Stimulated activated naive CD8-positive, alpha-beta T cell treated with anti-CD3 and anti-CD28 coated beads, Interleukin-15, amount 100 ng/mL, for 72 hours (primary cell): ENCODE measurements around the gene EXPH5.

Experiments used
- ATAC-seq: fragments of 150-1000 bp; cut with Tn5 transposase; 2 replicates; pipeline ENCODE4 v1.10.0; 2021; ENCODE audit warnings: mild to moderate bottlenecking, moderate library complexity
- DNase-seq, 2 donors: peaks; one replicate each; pipeline ENCODE4 v3.0.0; 2021 to 2022
- H3K27ac Mint-ChIP-seq, 2 donors: one replicate each; pipeline ENCODE4 v1.8.0; 2022; ENCODE audit warnings: mild to moderate bottlenecking in 2 of 2, mixed read lengths in 2 of 2, moderate library complexity in 2 of 2
- H3K27me3 Mint-ChIP-seq: one replicate; pipeline ENCODE4 v1.8.0; 2022; ENCODE audit warnings: mixed read lengths
- H3K4me1 Mint-ChIP-seq: one replicate; pipeline ENCODE4 v1.8.0; 2022; ENCODE audit warnings: mild to moderate bottlenecking, mixed read lengths
- H3K4me3 Mint-ChIP-seq, 2 donors: one replicate each; pipeline ENCODE4 v1.8.0; 2022; ENCODE audit warnings: mild to moderate bottlenecking in 2 of 2, mixed read lengths in 2 of 2, moderate library complexity in 1 of 2
- H3K9me3 Mint-ChIP-seq, 2 donors: one replicate each; pipeline ENCODE4 v1.8.0; 2022; ENCODE audit warnings: mixed read lengths in 2 of 2

The EXPH5 gene

GRCh38 chr11:108556019-108556418 is 37.5 kb downstream of the EXPH5 start:
- Mint-ChIP-seq H3K4me3 (no peak overlapping the region), H3K27me3 (no peaks in the 10 kb centered on the region), H3K9me3 (no peaks in the 10 kb centered on the region), H3K4me1 (peaks cover 18% of the 10 kb centered on the region), H3K27ac (no peak overlapping the region)
- DNase-seq: no peak
- ATAC-seq: no peak

- Mint-ChIP-seq H3K27me3 (no peaks in the 10 kb centered on the region), H3K4me1 (no peaks in the 10 kb centered on the region), H3K9me3 (no peaks in the 10 kb centered on the region), H3K4me3 (no peak overlapping the region), H3K27ac (no peak overlapping the region)
- DNase-seq: no peak
- ATAC-seq: no peak
Measured at GRCh38 chr11:108551651-108552462, 41.7 kb downstream of the EXPH5 start.

GRCh38 chr11:108549319-108549885 is 44.2 kb downstream of the EXPH5 start:
- no peak overlapping the region for H3K27ac Mint-ChIP-seq

DNA sequence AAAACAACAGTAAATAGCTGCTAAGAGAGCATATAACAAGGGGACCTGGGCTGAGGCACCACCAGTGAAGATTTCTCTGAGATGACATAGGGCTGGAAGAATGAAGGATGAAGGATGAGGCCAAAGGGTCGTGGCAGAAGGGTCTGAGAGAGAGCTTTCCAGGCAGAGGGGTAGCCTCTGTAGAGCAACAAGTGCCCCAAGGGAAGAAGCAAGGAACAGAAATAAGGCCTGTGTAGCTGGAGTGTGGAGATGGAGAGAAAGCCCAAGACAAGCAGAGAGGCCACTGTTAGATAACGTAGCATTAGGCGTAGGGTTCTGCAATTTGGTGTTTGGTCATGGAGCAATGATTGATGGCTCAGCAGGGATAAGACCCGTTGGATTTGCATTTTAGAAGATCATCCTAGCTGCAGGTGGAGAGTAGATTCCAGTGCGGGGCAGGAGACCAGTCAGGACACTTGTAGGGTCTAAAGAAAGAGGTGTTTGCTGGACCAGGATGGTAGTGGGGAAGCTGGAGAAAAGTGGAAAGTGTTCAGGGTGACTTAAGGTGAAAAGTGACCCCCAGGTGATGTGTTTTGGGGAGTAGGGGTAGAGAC is 47.6 kb downstream of the EXPH5 start:
- Mint-ChIP-seq H3K27me3 (no peaks in the 10 kb centered on the region), H3K4me1 (no peaks in the 10 kb centered on the region), H3K4me3 (no peak overlapping the region), H3K27ac (no peak overlapping the region), H3K9me3 (no peaks in the 10 kb centered on the region)
- ATAC-seq: no peak
- DNase-seq: no peak

More at GRCh38 chr11:108549319-108549885, 44.2 kb downstream of the EXPH5 start:
- DNase-seq: no peak
- Mint-ChIP-seq H3K4me3 (no peak overlapping the region), H3K9me3 (no peaks in the 10 kb centered on the region), H3K27me3 (no peaks in the 10 kb centered on the region), H3K4me1 (no peaks in the 10 kb centered on the region)
- no peak for ATAC-seq

- H3K9me3 Mint-ChIP-seq: no peaks in the 10 kb centered on the region
- ATAC-seq (no peak), DNase-seq (no peak)
- H3K27ac Mint-ChIP-seq: no peak overlapping the region
- peaks cover 2% of the 10 kb centered on the region for H3K4me1 Mint-ChIP-seq
- no peak overlapping the region for H3K4me3 Mint-ChIP-seq
- no peaks in the 10 kb centered on the region for H3K27me3 Mint-ChIP-seq
Measured at GRCh38 chr11:108543316-108543964, 50.1 kb downstream of the EXPH5 start.

DNA sequence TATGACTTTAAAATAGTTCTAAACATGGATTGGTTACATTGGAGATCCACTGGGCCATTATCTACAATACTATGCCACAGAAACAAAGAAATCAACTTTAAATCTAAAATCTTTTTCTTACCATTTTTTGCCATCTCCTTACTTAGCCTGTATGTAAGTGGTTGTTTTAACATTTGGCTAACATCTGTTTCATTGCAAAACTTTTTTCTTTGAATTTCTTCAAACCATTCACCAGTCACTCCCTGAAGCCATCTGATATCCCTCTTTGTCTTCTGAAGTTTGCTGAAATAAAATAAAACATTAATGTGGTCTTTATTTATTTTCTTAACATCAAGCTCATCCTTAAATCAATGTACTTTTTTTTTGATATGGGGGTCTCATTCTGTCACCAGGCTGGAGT is 52.0 kb downstream of the EXPH5 start:
- DNase-seq (no peak), ATAC-seq (no peak)
- no peaks in the 10 kb centered on the region for H3K27me3 Mint-ChIP-seq
- H3K4me3 Mint-ChIP-seq: no peak overlapping the region
- H3K27ac Mint-ChIP-seq: no peak overlapping the region
- peaks cover 11% of the 10 kb centered on the region for H3K4me1 Mint-ChIP-seq
- no peaks in the 10 kb centered on the region for H3K9me3 Mint-ChIP-seq

GRCh38 chr11:108538502-108538901 is 55.1 kb downstream of the EXPH5 start:
- ATAC-seq: no peak
- peaks cover 11% of the 10 kb centered on the region for H3K4me1 Mint-ChIP-seq
- no peak overlapping the region for H3K4me3 Mint-ChIP-seq
- no peak overlapping the region for H3K27ac Mint-ChIP-seq
- no peaks in the 10 kb centered on the region for H3K9me3 Mint-ChIP-seq
- no peaks in the 10 kb centered on the region for H3K27me3 Mint-ChIP-seq
- DNase-seq: no peak

- Mint-ChIP-seq H3K4me3 (no peak overlapping the region), H3K9me3 (no peaks in the 10 kb centered on the region), H3K27me3 (no peaks in the 10 kb centered on the region), H3K27ac (peak overlapping the region in 1 of 2 donors; percentile 86), H3K4me1 (peaks cover 11% of the 10 kb centered on the region)
- DNase-seq (no peak), ATAC-seq (no peak)
Measured at GRCh38 chr11:108538022-108538424, 55.5 kb downstream of the EXPH5 start.

DNA sequence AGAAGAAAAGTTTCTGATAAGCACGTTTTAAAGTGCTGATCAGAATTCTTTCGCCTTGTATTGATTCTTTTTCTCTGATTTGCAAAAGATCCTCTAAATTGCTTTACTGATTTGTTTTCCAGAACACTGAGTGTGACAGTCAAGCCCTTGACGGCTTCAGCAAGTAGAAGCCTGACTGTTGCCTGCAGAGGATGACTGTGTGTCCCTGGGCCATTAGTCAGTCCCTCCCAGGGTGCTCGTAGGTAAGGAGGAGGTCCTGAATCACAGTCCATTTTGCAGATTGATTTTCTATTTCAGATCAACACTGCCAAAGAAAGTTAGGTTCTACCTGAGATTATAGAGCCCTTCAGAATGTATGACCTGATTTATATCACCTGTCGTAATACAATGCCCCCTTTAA is 56.8 kb downstream of the EXPH5 start:
- Mint-ChIP-seq H3K4me1 (peaks cover 11% of the 10 kb centered on the region), H3K27me3 (no peaks in the 10 kb centered on the region), H3K4me3 (no peak overlapping the region), H3K27ac (no peak overlapping the region), H3K9me3 (no peaks in the 10 kb centered on the region)
- DNase-seq (no peak), ATAC-seq (no peak)

GRCh38 chr11:108535384-108535955 is 58.1 kb downstream of the EXPH5 start:
- no peak overlapping the region for H3K27ac Mint-ChIP-seq
- H3K4me3 Mint-ChIP-seq: no peak overlapping the region
- no peaks in the 10 kb centered on the region for H3K9me3 Mint-ChIP-seq
- no peaks in the 10 kb centered on the region for H3K27me3 Mint-ChIP-seq
- no peak for ATAC-seq
- peaks cover 11% of the 10 kb centered on the region for H3K4me1 Mint-ChIP-seq
- no peak for DNase-seq

GRCh38 chr11:108534274-108534882 is 59.2 kb downstream of the EXPH5 start:
- H3K4me1 Mint-ChIP-seq: peaks cover 11% of the 10 kb centered on the region
- DNase-seq: no peak
- no peaks in the 10 kb centered on the region for H3K9me3 Mint-ChIP-seq
- H3K27ac Mint-ChIP-seq: no peak overlapping the region
- no peak overlapping the region for H3K4me3 Mint-ChIP-seq
- ATAC-seq: no peak
- H3K27me3 Mint-ChIP-seq: no peaks in the 10 kb centered on the region

DNA sequence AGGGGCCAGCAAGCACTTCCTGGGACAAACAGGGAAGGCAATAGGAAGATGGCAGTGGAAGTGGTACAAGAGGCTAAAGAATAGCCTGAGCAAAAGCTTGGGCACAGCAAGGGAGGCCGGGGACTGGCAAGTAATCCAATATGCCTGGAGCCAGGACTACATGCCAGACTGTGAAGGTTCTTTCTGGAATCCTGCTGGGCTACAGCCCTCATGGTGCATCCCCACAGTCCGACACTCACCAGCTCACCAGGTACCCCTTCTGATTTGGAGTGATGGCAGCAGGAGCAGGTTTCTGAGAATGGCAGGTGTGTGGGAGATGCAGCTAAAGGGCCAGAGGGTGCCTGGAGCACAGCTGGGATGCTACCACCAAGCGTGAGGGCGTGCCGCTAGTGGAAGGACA is 63.1 kb downstream of the EXPH5 start:
- no peak for ATAC-seq
- DNase-seq: no peak
- no peaks in the 10 kb centered on the region for H3K27me3 Mint-ChIP-seq
- H3K9me3 Mint-ChIP-seq: no peaks in the 10 kb centered on the region
- no peak overlapping the region for H3K27ac Mint-ChIP-seq
- no peaks in the 10 kb centered on the region for H3K4me1 Mint-ChIP-seq
- no peak overlapping the region for H3K4me3 Mint-ChIP-seq

DNA sequence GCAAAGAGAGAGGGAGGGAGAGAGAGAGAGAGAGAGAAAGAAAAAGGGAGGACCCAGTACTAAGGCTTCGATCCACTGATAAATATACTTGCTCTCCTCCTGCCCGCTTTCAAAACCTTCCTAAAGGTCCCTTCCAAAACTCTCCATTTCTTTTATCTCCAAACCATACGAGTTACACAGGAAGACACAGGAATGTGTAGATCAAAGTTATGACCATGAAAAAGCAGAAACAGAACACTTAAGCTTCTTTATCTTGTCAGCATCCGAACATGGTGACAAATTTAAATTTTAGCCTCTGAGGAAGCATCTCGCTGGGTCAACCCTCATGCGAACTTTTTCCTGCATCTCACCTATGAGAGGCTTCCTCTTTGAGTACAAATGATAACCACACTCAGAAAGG is 66.2 kb downstream of the EXPH5 start:
- Mint-ChIP-seq H3K27ac (peak overlapping the region in 1 of 2 donors; percentile 48), H3K27me3 (no peaks in the 10 kb centered on the region), H3K9me3 (no peaks in the 10 kb centered on the region), H3K4me3 (no peak overlapping the region), H3K4me1 (no peaks in the 10 kb centered on the region)
- DNase-seq (no peak), ATAC-seq (no peak)

GRCh38 chr11:108525161-108525560 is 68.4 kb downstream of the EXPH5 start:
- Mint-ChIP-seq H3K4me1 (no peaks in the 10 kb centered on the region), H3K27ac (no peak overlapping the region), H3K9me3 (no peaks in the 10 kb centered on the region)

DNA sequence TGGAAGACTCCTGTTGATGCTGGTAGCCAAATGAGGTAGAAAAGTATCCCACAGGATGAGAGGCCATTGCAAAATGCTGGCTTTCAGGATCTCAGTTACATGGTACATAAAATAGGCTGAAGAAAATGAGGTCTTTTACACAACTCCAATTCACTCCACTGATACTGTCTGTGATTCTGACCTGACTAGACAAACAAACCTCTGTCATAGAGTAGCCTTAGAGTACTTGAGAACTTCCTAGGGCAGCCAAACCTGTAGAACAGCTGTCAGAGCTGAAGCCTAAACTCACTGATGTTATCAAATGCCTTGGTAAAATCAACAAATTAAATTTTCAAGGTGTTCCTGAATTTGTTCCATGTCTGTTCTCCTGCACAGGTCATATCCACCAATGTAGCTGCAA is 69.1 kb downstream of the EXPH5 start:
- H3K4me3 Mint-ChIP-seq: no peak overlapping the region
- no peaks in the 10 kb centered on the region for H3K27me3 Mint-ChIP-seq
- no peaks in the 10 kb centered on the region for H3K9me3 Mint-ChIP-seq
- no peak overlapping the region for H3K27ac Mint-ChIP-seq
- H3K4me1 Mint-ChIP-seq: no peaks in the 10 kb centered on the region
- no peak for ATAC-seq
- DNase-seq: no peak

More at GRCh38 chr11:108525161-108525560, 68.4 kb downstream of the EXPH5 start:
- no peaks in the 10 kb centered on the region for H3K27me3 Mint-ChIP-seq
- no peak overlapping the region for H3K4me3 Mint-ChIP-seq
- DNase-seq (no peak), ATAC-seq (no peak)
